Coronary artery (tissue), 2 donors: Measurements from ENCODE around the gene KLRK1.
"Not testable (repeated sequence)": the region's sequence is repeated elsewhere in the genome, so short reads cannot be mapped to it uniquely, and the experiment has no call there.

Experiments used
- DNase-seq: peaks from one replicate; pipeline ENCODE4 v3.0.0-alpha.2; 2017; ENCODE audit warnings: low spot score
- H3K27ac ChIP-seq, 2 donors: fragments of 200-600 bp; sonication (generic); one replicate each; pipeline ENCODE4 v1.5.1; 2016 to 2019
- H3K4me3 ChIP-seq: fragments of 200-600 bp; sonication (generic); 2 replicates; pipeline ENCODE4 v1.5.1; 2016; ENCODE audit warnings: mild to moderate bottlenecking, moderate library complexity
- CTCF ChIP-seq: fragments of 200-600 bp; sonication (generic); IDR thresholded peaks from one replicate; pipeline ENCODE4 v1.5.1; 2019; ENCODE audit warnings: antibody characterized with exemption

KLRK1 gene

GRCh38 chr12:10405294-10405693 is 15.5 kb upstream of the KLRK1 start:
- Histone ChIP-seq H3K4me3 (no peak overlapping the region), H3K27ac (no peak overlapping the region)
- no peak for DNase-seq
- TF ChIP-seq CTCF: no peak

DNA sequence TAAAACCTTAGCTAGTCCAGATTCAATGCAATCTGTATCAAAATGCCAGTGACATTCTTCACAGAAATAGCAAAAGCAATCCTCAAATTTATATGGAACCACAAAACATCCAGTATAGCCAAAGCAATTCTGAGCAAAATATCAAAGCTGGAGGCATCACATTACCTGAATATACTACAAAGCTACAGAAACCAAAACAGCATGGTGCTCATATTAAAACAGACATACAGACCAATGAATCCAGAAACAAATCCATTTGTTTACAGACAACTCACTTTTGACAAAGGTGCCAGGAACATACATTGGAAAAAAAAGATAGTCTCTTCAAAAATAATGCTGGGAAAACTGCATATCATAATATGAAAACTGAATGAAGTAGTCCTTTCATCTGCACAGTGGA is 15.0 kb upstream of the KLRK1 start:
- DNase-seq: no peak
- Histone ChIP-seq H3K4me3 (no peak overlapping the region), H3K27ac (no peak overlapping the region)
- no peak for TF ChIP-seq CTCF

- no peak overlapping the region for H3K27ac ChIP-seq
- no peak for DNase-seq
- TF ChIP-seq CTCF: no peak
Measured at GRCh38 chr12:10400829-10401228, 11.0 kb upstream of the KLRK1 start.

GRCh38 chr12:10398168-10398567 is 8.3 kb upstream of the KLRK1 start:
- TF ChIP-seq CTCF: no peak
- no peak overlapping the region for H3K4me3 ChIP-seq
- no peak overlapping the region for H3K27ac ChIP-seq
- DNase-seq: no peak

More at GRCh38 chr12:10400829-10401228, 11.0 kb upstream of the KLRK1 start:
- H3K4me3 ChIP-seq: no peak overlapping the region

- DNase-seq: no peak
- no peak overlapping the region for H3K4me3 ChIP-seq
- no peak overlapping the region for H3K27ac ChIP-seq
- no peak for TF ChIP-seq CTCF
Measured at GRCh38 chr12:10397296-10397695, 7.5 kb upstream of the KLRK1 start.

- not testable (repeated sequence) for DNase-seq, H3K4me3 ChIP-seq, H3K27ac ChIP-seq
Measured at GRCh38 chr12:10396176-10396575, 6.3 kb upstream of the KLRK1 start.

GRCh38 chr12:10395390-10395998 is 5.7 kb upstream of the KLRK1 start:
- DNase-seq: no peak
- Histone ChIP-seq H3K27ac (peak overlapping the region in 1 of 2 donors; percentile 57), H3K4me3 (no peak overlapping the region)
- no peak for TF ChIP-seq CTCF

- H3K27ac ChIP-seq: peak overlapping the region in 1 of 2 donors; percentile 57
- not testable (repeated sequence) for H3K4me3 ChIP-seq, DNase-seq
Measured at GRCh38 chr12:10394531-10395152, 4.8 kb upstream of the KLRK1 start.
